ENCODE data around the gene PALM3.
"Not testable (repeated sequence)": the region's sequence is repeated elsewhere in the genome, so short reads cannot be mapped to it uniquely, and the experiment has no call there.

PALM3 gene

GRCh38 chr19:14054099-14054498 lies 7.8 kb downstream of the PALM3 start:
- no peak for DNase-seq
- in situ Hi-C loops (cut with HindIII; ENCODE audit: low pct_ligation_motif_present, low sequenced_read_pairs) = no loop called here
- TF ChIP-seq, protein P1, sequence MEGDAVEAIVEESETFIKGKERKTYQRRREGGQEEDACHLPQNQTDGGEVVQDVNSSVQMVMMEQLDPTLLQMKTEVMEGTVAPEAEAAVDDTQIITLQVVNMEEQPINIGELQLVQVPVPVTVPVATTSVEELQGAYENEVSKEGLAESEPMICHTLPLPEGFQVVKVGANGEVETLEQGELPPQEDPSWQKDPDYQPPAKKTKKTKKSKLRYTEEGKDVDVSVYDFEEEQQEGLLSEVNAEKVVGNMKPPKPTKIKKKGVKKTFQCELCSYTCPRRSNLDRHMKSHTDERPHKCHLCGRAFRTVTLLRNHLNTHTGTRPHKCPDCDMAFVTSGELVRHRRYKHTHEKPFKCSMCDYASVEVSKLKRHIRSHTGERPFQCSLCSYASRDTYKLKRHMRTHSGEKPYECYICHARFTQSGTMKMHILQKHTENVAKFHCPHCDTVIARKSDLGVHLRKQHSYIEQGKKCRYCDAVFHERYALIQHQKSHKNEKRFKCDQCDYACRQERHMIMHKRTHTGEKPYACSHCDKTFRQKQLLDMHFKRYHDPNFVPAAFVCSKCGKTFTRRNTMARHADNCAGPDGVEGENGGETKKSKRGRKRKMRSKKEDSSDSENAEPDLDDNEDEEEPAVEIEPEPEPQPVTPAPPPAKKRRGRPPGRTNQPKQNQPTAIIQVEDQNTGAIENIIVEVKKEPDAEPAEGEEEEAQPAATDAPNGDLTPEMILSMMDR (IDR thresholded peaks at IDR 0.05; ENCODE audit: low read depth, low read length, missing control alignments) = no peak
- Histone ChIP-seq H3K36me3 (replicated peaks) (no peaks in the 10 kb centered on the region), H3K27ac (no peak overlapping the region), H3K27me3 (replicated peaks) (peaks cover 9% of the 10 kb centered on the region), H3K4me3 (ENCODE audit: low read depth, low read length) (no peak overlapping the region)

GRCh38 chr19:14053500-14053899 lies 8.4 kb downstream of the PALM3 start:
- no peak overlapping the region for H3K4me3 ChIP-seq (ENCODE audit: low read depth, low read length)

DNA sequence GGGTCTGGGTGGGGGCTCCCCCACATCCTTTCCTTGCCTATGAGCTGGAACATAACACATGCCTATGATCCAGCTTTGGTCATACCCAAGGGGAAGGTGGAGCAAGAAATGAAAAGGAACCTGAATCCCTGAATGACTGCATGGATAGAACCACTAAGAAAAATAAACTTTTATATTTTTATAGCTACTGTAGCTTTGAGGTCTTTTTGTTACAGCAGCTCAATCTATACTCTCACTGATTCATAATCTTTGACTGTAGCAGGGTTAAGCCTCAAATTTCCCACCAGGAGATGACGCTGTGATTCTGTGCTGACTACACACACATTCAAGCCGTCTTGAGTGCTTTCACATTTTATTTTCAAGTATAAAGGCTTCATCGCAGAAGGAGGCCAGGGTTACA lies 8.8 kb downstream of the PALM3 start:
- H3K36me3 ChIP-seq (replicated peaks) = no peaks in the 10 kb centered on the region
- no peaks in the 10 kb centered on the region for H3K27me3 ChIP-seq (replicated peaks)
- in situ Hi-C loops (cut with HindIII; ENCODE audit: low pct_ligation_motif_present, low sequenced_read_pairs) = no loop called here
- no peak overlapping the region for H3K27ac ChIP-seq
- DNase-seq = no peak
- TF ChIP-seq, protein P1 (IDR thresholded peaks at IDR 0.05; ENCODE audit: low read depth, low read length, missing control alignments) = no peak
- H3K4me3 ChIP-seq (ENCODE audit: low read depth, low read length) = no peak overlapping the region

More at GRCh38 chr19:14053500-14053899, 8.4 kb downstream of the PALM3 start:
- Histone ChIP-seq H3K27ac (no peak overlapping the region), H3K27me3 (replicated peaks) (peaks cover 3% of the 10 kb centered on the region), H3K36me3 (replicated peaks) (no peaks in the 10 kb centered on the region)
- DNase-seq = no peak
- in situ Hi-C loops (cut with HindIII; ENCODE audit: low pct_ligation_motif_present, low sequenced_read_pairs) = no loop called here
- TF ChIP-seq, protein P1 (IDR thresholded peaks at IDR 0.05; ENCODE audit: low read depth, low read length, missing control alignments) = no peak

- Histone ChIP-seq H3K27me3 (replicated peaks) (no peaks in the 10 kb centered on the region), H3K27ac (no peak overlapping the region), H3K4me3 (ENCODE audit: low read depth, low read length) (no peak overlapping the region), H3K36me3 (replicated peaks) (no peaks in the 10 kb centered on the region)
- TF ChIP-seq, protein P1 (IDR thresholded peaks at IDR 0.05; ENCODE audit: low read depth, low read length, missing control alignments) = no peak
- in situ Hi-C loops (cut with HindIII; ENCODE audit: low pct_ligation_motif_present, low sequenced_read_pairs) = no loop called here
- DNase-seq = no peak
Measured at GRCh38 chr19:14052470-14052869, 9.4 kb downstream of the PALM3 start.

- TF ChIP-seq, protein P1 (IDR thresholded peaks at IDR 0.05; ENCODE audit: low read depth, low read length, missing control alignments) = no peak
- no peak overlapping the region for H3K27ac ChIP-seq
- H3K27me3 ChIP-seq (replicated peaks) = no peaks in the 10 kb centered on the region
- in situ Hi-C loops (cut with HindIII; ENCODE audit: low pct_ligation_motif_present, low sequenced_read_pairs) = no loop called here
- DNase-seq = no peak
- no peak overlapping the region for H3K4me3 ChIP-seq (ENCODE audit: low read depth, low read length)
- no peaks in the 10 kb centered on the region for H3K36me3 ChIP-seq (replicated peaks)
Measured at GRCh38 chr19:14051980-14052379, 9.9 kb downstream of the PALM3 start.

GRCh38 chr19:14050961-14051360 lies 10.9 kb downstream of the PALM3 start:
- H3K27ac ChIP-seq; DNase-seq; in situ Hi-C loops (cut with HindIII; ENCODE audit: low pct_ligation_motif_present, low sequenced_read_pairs); H3K36me3 ChIP-seq (replicated peaks); H3K27me3 ChIP-seq (replicated peaks); H3K4me3 ChIP-seq (ENCODE audit: low read depth, low read length): not testable (repeated sequence)

Data from brain microvascular endothelial cell (primary cell).